Posterior cingulate gyrus (tissue), 11 donors: Measurements from ENCODE around the gene MAMDC2.

Experiments used
- DNase-seq, 10 donors: peaks; one replicate each; pipeline versions ENCODE4 v3.0.0 to v3.0.0-alpha.2; 2020 to 2021; ENCODE audit warnings: mixed read lengths in 3 of 10
- intact Hi-C: fragments of 100-400 bp; cut with DNase I; formaldehyde crosslinking; loops from one replicate; pipeline ENCODE4 v1.15.1; 2023

MAMDC2 gene

DNA sequence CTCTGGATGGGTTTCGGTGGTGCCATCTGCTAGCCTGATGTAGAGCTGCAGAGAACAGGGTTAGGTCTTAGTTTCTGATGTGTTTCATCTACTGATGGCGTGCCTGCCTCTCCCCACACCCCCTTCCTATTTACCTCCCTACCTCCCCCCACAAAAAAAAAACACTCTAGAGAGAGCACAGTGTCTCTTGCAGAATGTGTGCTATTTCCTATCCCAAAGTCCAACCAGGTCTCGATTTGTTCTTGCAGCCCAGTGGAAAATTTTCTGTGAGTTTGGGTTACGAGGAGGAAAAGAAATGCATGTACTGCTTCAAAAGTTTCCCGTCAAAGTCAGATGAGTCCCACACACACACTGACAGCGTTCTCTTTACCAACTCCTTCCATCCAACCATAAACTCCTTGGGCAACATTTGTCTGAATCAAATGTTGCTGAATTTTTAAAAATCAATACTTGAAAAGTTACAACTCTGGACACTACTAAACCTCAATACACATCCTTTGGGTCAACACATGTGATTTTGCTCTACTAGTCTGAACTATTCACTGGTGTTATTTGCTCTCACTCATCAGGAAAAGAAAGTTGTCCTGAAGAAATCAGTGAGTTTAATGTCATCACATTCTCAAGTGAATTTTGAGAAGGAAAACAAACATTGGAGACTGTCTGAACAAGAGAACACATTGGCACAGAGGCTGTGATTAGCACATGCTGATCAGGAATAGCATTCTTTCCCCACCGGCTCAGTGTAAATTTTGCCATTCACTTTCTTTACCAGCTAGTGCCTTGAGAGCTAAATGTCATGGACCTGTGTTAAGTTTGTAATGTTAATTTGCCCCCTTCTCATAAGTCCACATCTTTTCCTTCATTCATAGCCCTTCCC lies 84.1 kb downstream of the MAMDC2 start:
- DNase-seq, result no peak
- intact Hi-C loops, result no loop called here

DNA sequence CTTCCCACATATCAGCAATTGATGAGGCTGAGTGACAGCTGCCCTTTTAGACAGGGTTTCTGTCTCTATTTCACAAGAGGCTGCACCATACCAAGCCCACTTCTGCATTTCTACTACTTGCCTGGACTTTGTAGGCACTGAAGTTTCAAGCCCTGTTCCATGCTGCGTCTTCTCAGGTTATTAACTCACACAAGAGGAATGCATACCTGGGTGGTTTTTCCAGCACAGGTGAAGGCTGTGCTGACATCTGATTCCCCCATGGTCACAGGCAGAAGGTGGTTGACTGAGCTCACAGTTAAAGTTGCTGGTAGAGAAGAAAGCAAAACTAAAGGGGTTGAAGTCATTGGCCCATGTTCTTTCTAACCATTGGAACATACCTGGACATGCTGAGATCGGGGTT lies 86.6 kb downstream of the MAMDC2 start:
- no peak for DNase-seq
- intact Hi-C loops, result no loop called here

DNA sequence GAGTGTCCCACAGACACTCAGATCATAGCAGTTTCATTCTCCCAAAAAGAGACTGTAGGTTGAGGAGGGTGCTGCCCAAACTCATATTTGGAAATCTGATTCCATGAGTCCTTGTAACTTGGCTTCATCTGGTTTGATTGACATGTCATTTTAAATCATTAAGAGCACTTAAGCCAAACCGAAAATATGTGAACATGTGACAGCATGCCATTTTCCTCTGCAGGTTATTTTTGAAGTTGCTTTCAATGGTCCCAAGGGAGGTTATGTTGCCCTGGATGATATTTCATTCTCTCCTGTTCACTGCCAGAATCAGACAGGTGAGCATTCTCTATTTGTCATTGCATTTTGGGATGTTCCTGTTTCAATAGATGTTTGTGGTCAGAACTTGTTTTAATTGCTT lies 87.6 kb downstream of the MAMDC2 start:
- DNase-seq, result no peak
- intact Hi-C loops, result no loop called here

DNA sequence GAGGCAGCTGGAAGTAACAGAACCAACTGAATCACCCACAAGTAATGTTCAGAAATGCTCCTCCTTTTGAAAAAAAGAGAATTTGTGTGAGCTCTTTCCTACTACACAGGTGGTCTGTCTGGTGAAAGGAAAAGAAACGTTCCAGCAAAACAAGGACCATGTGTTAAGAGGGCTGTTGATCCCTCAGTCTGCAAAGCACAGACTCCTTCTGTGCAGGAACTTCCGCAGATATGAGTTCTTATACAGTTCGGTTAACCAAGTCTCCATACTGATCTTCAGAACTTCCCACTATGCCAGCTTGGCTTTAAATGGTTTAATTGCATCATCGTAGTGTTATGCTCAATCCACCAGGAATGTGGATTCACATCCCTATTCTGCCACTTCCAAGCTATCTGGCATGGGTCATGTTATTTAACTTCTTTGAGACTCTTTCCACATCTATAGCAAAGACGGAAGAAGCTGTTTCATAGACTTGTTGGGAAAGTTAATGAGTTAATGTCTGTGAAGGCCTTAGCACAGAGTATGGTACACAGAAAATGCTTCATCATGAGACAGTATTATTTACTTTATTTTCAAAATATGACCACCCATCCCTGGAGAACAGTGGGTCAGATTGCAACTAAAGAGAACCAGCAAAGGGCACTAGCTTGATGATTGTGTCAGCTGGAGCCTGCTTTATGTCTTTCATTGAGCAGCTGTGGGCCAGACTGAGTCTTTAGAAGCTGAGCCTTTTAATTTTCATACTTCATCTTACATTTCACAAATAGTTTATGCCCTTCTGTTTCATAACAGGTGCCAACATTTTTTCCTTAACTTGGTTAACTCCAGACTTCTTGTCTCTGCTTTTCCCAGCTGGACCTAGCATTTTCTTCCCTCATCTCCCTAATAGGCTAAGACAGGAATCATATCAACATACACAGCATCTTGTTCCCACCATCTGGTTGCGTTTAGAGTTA lies 89.9 kb downstream of the MAMDC2 start:
- intact Hi-C loops, result no loop called here
- DNase-seq, result no peak

DNA sequence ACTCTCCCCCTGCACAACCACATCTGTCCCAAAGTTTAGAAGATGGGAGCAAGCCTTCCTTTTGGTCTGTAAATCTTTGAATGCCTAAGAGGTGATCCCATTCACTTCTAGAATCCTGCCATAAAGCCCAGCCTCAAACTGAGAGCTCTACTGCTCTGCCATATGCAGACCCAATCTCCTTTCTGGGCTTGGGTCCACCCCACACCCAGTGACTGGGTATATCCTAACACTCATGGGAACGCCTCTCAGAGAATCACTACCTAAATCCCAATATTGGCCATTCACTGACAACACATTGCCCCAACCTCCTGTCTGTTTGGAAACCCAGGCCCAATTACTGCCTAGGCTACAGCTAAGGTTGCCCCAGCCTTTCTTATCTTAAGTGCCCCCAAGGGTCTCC lies 90.7 kb downstream of the MAMDC2 start:
- no peak for DNase-seq
- intact Hi-C loops, result no loop called here

- DNase-seq, result no peak
- intact Hi-C loops, result no loop called here
These were observed 91.5 kb downstream of the MAMDC2 start for GRCh38 chr9:70135176-70135575.

DNA sequence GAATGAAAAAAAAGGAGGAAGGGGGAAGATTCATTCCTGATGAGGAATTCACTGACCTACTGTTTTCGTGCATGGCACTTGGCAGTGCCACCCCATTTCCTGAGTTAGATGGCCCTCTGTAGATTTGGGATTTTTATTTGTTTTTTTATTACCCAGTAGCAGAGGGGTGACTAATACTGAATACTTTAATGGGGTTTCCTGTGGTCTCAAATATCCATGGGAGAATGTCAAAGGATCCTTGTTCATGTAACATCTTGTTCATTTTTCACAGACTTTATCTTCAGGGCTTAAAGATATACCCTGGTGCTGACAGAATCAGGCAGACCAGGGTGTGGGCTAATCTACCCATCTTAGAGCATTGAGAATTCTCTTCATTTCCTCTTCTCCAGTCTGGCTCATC lies 93.0 kb downstream of the MAMDC2 start:
- intact Hi-C loops, result no loop called here
- DNase-seq, result no peak

GRCh38 chr9:70137577-70137976 lies 93.9 kb downstream of the MAMDC2 start:
- no peak for DNase-seq
- intact Hi-C loops, result no loop called here

DNA sequence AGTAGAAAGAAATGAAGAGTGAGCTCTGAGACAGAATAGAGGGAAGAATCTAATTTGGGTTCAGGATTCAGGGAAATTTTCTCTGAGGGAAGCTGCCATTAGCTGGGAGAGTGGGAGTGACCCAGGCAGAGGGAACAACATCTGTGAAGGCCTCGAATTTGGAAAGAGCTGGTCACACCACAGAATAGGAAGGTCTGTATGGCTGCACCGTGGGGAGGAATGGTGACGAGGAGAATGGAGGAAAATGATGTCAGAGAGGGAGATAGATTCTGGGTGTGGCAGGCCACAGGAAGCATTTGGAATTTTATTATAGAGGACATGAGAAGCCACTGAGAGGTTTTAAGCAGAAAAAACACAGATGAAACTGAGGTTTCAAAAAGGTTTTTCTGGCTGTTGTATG lies 98.5 kb downstream of the MAMDC2 start:
- DNase-seq, result no peak
- intact Hi-C loops, result no loop called here

DNA sequence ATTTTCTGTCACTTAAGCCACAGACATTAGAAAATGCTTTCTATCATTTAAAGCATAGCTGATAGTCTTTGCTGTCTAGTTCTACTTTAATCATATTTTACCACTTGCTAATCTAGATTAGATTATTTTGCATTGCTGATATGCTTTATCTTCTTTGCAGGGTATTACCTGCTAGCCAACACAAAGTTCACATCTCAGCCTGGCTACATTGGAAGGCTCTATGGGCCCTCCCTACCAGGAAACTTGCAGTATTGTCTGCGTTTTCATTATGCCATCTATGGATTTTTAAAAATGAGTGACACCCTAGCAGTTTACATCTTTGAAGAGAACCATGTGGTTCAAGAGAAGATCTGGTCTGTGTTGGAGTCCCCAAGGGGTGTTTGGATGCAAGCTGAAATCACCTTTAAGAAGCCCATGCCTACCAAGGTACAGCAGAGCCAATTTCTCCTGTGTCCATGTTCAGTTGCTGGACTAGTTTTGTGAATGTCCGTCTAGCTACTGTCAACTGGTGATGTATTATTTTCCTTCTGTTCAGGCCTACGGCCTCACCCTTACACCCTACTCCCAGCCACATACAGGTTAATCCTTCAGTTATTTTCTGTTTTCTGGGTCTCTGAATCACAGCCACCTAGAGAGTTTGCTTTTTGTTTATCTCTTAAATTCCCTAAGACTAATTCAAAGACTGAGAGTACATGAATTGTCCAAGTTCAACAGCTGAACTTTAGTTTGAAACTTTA lies 99.9 kb downstream of the MAMDC2 start:
- DNase-seq, result no peak
- intact Hi-C loops, result no loop called here

DNA sequence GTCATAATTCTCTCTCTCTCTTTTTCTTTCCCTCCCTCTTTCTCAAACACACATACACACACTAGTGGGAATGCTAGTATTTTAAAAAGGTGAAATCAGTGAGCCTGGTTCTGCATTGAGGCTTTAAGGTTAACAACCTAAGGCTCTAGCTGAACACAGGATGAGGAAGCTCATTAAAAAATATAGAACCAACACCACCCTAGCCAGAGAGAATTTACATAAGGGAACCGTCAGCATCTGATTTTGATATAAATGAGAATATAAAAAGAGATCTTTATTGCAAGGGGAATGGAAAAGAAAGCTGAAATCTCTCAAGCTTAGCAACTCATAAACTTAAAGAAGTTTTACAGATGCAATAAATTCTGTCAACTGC lies 100.5 kb downstream of the MAMDC2 start:
- intact Hi-C loops, result no loop called here

GRCh38 chr9:70145981-70146380 lies 102.3 kb downstream of the MAMDC2 start:
- no peak for DNase-seq
- intact Hi-C loops, result no loop called here

More for the DNA sequence above, 100.5 kb downstream of the MAMDC2 start:
- no peak for DNase-seq

DNA sequence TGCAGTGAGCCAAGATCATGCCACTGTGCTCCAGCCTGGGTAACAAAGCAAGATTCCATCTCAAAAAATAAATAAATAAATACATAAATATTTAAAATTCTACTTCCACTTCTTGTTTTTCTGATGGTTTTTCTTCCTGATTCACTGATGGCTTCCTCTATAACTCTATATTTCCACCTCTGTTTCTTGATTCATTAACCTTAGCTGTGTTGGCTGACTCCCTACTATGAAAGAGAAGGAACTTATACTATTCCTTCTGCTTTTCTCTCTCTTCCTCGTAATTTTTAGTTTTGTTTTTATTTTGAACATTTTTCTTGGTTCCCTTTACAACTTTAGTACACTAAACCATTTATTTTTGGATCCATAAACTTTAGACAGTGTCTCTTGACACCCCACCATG lies 103.5 kb downstream of the MAMDC2 start:
- intact Hi-C loops, result no loop called here
- no peak for DNase-seq

DNA sequence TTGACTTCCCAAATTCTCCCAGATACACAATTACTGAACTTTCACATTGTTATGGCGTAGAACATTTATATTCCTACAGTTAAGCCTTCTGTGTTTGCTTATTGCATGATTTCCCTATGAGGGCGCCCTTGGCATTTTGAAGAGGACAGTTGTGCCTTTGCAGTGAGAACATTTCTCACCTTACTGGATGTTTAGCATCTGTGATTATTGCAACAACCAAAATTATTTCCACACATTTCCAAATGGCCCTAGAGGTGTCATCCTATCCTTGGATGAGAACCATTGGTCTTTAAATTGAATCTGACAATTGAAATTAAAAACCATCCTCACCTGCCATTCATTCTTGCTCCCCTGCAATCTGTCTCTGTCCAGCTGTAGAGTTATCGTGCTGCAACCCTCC lies 104.0 kb downstream of the MAMDC2 start:
- no peak for DNase-seq
- intact Hi-C loops, result no loop called here

DNA sequence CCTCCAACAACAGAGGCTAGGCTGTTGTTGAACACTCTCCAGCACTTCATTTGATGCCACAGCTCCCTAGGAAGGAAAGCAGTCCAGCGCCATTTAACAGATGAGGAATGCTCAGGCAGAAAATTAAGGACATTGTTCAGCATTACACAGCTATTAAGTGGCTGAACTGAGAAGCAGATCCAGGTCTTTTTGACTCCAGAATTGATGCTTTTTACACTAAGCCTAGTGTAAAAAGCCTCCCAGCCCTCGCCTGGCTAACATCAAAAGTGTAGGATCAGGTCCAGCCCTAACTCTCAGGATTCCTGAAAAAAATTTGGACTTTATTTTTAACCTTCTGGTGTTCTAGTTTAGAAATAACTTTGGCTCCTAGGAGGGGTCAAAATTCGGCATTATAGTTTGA lies 108.7 kb downstream of the MAMDC2 start:
- no peak for DNase-seq
- intact Hi-C loops, result no loop called here

DNA sequence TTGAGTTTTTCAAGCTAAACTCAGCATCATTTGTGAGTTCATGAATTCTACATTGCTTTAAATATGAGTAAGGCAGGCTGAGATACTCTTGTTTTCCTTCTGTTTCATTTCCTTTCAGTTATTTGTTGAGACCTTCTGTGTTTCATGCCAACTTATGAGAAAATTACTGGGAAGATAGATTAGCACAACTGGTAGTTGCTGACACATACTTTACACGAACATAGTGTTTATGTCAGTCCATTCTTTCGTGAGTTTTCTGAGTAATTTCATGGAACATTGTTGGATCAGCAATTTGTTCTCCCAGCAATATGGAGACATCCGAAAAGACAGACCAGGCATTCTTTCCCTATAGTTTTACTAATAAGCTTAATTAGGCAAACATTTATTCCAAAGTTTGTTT lies 113.1 kb downstream of the MAMDC2 start:
- intact Hi-C loops, result no loop called here
- no peak for DNase-seq

GRCh38 chr9:70159630-70160029 lies 116.0 kb downstream of the MAMDC2 start:
- DNase-seq, result no peak
- intact Hi-C loops, result no loop called here

GRCh38 chr9:70160686-70161600 lies 117.3 kb downstream of the MAMDC2 start:
- DNase-seq, result no peak
- intact Hi-C loops, result no loop called here

DNA sequence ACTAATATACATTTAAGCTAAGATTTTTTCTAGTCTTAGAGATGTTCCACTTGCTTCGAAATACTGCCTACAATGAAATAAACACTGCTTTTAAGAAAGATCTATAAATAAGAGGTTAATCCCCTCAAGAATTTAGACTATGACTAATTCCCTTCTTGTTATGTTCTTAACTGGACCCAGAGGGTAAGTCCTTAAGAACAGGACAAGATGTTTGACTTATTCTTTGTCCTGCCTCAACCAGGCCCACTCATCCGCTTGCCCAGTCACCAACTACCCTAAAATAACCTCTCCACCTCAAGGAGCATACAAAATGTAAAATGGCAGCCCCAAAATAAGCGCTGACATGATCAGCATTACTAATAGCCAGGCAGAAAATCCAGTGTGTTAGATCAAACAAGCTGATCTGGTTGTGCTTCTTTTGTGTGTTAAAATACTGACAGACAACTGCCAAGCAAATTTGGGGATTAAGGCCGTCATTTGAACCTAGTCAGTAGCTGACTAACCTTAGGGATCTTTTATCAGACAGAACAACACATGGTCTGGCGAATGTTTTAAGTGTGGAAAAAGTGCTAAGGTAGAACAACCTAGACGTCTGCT lies 121.5 kb downstream of the MAMDC2 start:
- intact Hi-C loops, result no loop called here
- no peak for DNase-seq

GRCh38 chr9:70168521-70168920 lies 124.9 kb downstream of the MAMDC2 start:
- intact Hi-C loops, result no loop called here
- DNase-seq, result no peak
